Cardiac fibroblast (primary cell): Measurements from ENCODE around the gene CACNA1A.
A peak's percentile ranks its signal among the peaks of the same experiment; 100 is the strongest.

Experiments
- DNase-seq, 2 donors: peaks; one replicate each; pipeline versions ENCODE4 v3.0.0 to v3.0.0-alpha.2; 2010; ENCODE audit warnings: low read depth in 2 of 2
- H3K4me3 ChIP-seq, 2 donors: replicated peaks in 1 of 2; 1 replicate in 1 of 2; 2 replicates in 1 of 2; pipeline ENCODE4 v1.5.1; 2011; ENCODE audit warnings: low read depth in 2 of 2, low read length in 2 of 2, mild to moderate bottlenecking in 2 of 2, moderate library complexity in 1 of 2
- CTCF ChIP-seq: IDR thresholded peaks from one replicate; pipeline ENCODE4 v1.5.1; 2011; ENCODE audit warnings: low read depth, mild to moderate bottlenecking, low read length, inconsistent platforms

The CACNA1A gene

DNA sequence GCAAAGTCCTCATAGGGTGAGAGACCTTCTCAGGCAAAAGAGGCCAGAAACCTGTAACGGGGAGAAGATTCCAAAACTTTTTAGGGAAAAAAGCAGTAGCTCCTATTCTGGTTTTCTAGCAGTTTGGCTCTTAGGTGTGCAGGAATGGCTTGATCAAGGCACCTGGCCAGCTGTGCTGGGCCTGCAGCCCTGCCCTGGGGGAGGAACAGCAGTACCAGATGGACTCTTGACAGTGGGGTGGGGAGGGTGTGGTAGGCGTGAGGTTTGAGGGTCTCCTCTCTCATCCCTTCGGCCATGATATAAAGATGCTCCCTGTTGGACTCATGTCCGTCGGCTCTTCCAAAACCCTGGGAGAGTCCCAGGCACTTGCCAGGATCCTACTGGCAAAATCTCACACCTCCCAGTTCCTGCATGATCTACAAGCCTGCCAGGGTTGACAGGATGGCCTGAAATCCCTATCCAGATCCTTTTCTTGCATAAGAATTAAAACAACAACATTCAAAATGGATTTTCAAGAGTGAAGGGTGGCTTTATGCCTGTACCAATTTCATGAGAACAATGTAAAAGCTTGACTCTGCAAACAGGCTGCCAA is 235.7 kb downstream of the CACNA1A start:
- no peak for TF ChIP-seq CTCF
- H3K4me3 ChIP-seq = no peak overlapping the region
- DNase-seq = no peak

DNA sequence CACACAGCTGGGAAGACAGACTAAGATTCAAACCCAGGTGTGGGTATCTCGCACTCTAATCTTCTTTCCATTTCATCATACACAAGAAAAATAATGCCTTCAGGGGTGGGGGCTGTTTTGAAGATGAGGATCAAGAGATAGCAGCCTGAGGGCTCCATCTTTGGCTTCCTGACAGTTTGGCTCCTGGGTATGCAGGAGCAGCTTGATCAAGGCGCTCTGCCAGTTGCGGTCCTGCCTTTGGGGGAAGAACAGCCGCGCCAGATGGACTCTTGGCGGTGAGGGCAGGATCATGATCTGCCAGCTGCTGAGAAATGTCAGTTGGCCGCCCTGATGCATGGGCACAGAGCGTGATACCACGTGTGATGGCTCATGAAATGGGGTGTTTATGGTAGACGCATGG is 236.9 kb downstream of the CACNA1A start:
- TF ChIP-seq CTCF = no peak
- no peak overlapping the region for H3K4me3 ChIP-seq
- no peak for DNase-seq

GRCh38 chr19:13267889-13268288 is 238.4 kb downstream of the CACNA1A start:
- H3K4me3 ChIP-seq = no peak overlapping the region
- TF ChIP-seq CTCF = no peak
- no peak for DNase-seq

GRCh38 chr19:13267131-13267530 is 239.1 kb downstream of the CACNA1A start:
- no peak for DNase-seq
- TF ChIP-seq CTCF = no peak
- H3K4me3 ChIP-seq = no peak overlapping the region

DNA sequence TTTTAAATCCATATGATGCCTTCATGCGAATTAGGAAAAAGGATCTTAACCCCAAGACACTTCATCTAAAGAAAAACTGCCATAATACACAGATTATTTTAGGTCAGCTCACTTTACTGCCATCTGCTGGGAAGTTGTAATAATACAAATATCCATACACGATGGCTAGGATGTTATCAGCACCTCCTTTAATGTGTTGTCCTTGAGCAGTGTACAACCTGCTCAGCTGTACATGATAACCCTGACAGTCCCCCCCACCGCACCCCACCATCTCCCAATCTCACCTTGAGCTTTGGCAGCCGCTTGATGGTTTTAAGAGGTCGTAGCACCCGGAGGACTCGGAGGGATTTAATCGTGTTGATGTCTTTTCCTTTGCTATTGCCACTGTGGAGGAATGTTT is 243.8 kb downstream of the CACNA1A start:
- DNase-seq = peak; percentile 70 to 71
- TF ChIP-seq CTCF = peak; percentile 38
- H3K4me3 ChIP-seq = no peak overlapping the region

- peak; percentile 60 to 93 for DNase-seq
- no peak overlapping the region for H3K4me3 ChIP-seq
- peak; percentile 15 for TF ChIP-seq CTCF
Observed at GRCh38 chr19:13260883-13261653, 245.2 kb downstream of the CACNA1A start.
